Nephron progenitor cell (in vitro differentiated cells): ENCODE data around the gene CDHR1.

Source experiments
- DNase-seq: peaks from one replicate; pipeline ENCODE4 v3.0.0; 2021
- H3K27ac Mint-ChIP-seq: 2 replicates; pipeline ENCODE4 v1.8.0; 2021; ENCODE audit warnings: mild to moderate bottlenecking, moderate library complexity, mixed read lengths
- H3K27me3 Mint-ChIP-seq: 2 replicates; pipeline ENCODE4 v1.8.0; 2021; ENCODE audit warnings: mild to moderate bottlenecking, low read depth, mixed read lengths; ENCODE audit not compliant: poor library complexity
- H3K36me3 Mint-ChIP-seq: 2 replicates; pipeline ENCODE4 v1.8.0; 2021; ENCODE audit warnings: low read depth, mixed read lengths
- H3K4me1 Mint-ChIP-seq: 2 replicates; pipeline ENCODE4 v1.8.0; 2021; ENCODE audit warnings: mixed read lengths
- H3K4me3 Mint-ChIP-seq: 2 replicates; pipeline ENCODE4 v1.8.0; 2021; ENCODE audit warnings: mild to moderate bottlenecking, moderate library complexity, mixed read lengths
- H3K9me3 Mint-ChIP-seq: 2 replicates; pipeline ENCODE4 v1.8.0; 2021; ENCODE audit warnings: mild to moderate bottlenecking, moderate library complexity, mixed read lengths
- CTCF ChIP-seq: fragments of 200-600 bp; sonication (generic); IDR thresholded peaks from 2 replicates; pipeline ENCODE4 v1.5.0; 2021; ENCODE audit warnings: antibody characterized with exemption

The CDHR1 gene

GRCh38 chr10:84269162-84269561, 74.8 kb downstream of the CDHR1 start:
- TF ChIP-seq CTCF: no peak
- Mint-ChIP-seq H3K27me3 (peaks cover 16% of the 10 kb centered on the region), H3K4me3 (no peak overlapping the region), H3K36me3 (no peaks in the 10 kb centered on the region), H3K4me1 (no peaks in the 10 kb centered on the region), H3K9me3 (no peaks in the 10 kb centered on the region), H3K27ac (no peak overlapping the region)
- DNase-seq: no peak
